Endodermal cell (in vitro differentiated cells): ENCODE results near the gene HLTF. TPM values are rescaled to one million over a fixed set of nuclear protein-coding genes. Genes with fewer than 3 reads are reported as not detected.

Experiments
- DNase-seq: peaks from one replicate; pipeline ENCODE4 v3.0.0-alpha.2; 2017
- H3K27ac ChIP-seq: 2 replicates; pipeline ENCODE4 v1.5.1; 2013; ENCODE audit warnings: mild to moderate bottlenecking, low read depth, low read length, moderate library complexity
- H3K27me3 ChIP-seq: 2 replicates; pipeline ENCODE4 v1.6.1; 2013; ENCODE audit warnings: mild to moderate bottlenecking, low read length, moderate library complexity; ENCODE audit not compliant: insufficient read depth, control insufficient read depth, poor library complexity, severe bottlenecking
- H3K36me3 ChIP-seq: 2 replicates; pipeline ENCODE4 v1.7.0; 2013; ENCODE audit warnings: mild to moderate bottlenecking, low read length, moderate library complexity; ENCODE audit not compliant: control insufficient read depth, insufficient read depth
- H3K4me1 ChIP-seq: one replicate; pipeline ENCODE4 v1.7.0; 2013; ENCODE audit warnings: low read length; ENCODE audit not compliant: control insufficient read depth, insufficient read depth
- H3K4me3 ChIP-seq: 2 replicates; pipeline ENCODE4 v1.5.1; 2013; ENCODE audit warnings: mild to moderate bottlenecking, low read length, moderate library complexity
- H3K9ac ChIP-seq: 2 replicates; pipeline ENCODE4 v1.6.1; 2013; ENCODE audit warnings: mild to moderate bottlenecking, low read length, moderate library complexity; ENCODE audit not compliant: poor library complexity, severe bottlenecking; ENCODE audit errors: extremely low read depth
- H3K9me3 ChIP-seq: 2 replicates; pipeline ENCODE4 v1.6.1; 2013; ENCODE audit warnings: mild to moderate bottlenecking, low read length, moderate library complexity; ENCODE audit not compliant: control insufficient read depth
- H3K27ac Mint-ChIP-seq: 2 replicates; pipeline ENCODE4 v1.8.0; 2020; ENCODE audit warnings: mixed read lengths
- H3K27me3 Mint-ChIP-seq: 2 replicates; pipeline ENCODE4 v1.8.0; 2021; ENCODE audit warnings: mild to moderate bottlenecking, mixed read lengths; ENCODE audit not compliant: insufficient read depth
- H3K36me3 Mint-ChIP-seq: 2 replicates; pipeline ENCODE4 v1.8.0; 2020; ENCODE audit warnings: low read depth, mixed read lengths
- H3K4me1 Mint-ChIP-seq: 2 replicates; pipeline ENCODE4 v1.8.0; 2020; ENCODE audit warnings: mixed read lengths
- H3K4me3 Mint-ChIP-seq: 2 replicates; pipeline ENCODE4 v1.8.0; 2020; ENCODE audit warnings: mild to moderate bottlenecking, moderate library complexity, mixed read lengths
- H3K9me3 Mint-ChIP-seq: 2 replicates; pipeline ENCODE4 v1.8.0; 2020; ENCODE audit warnings: mild to moderate bottlenecking, mixed read lengths
- CTCF ChIP-seq: fragments of 200-600 bp; sonication (generic); conservative IDR thresholded peaks from 2 replicates; pipeline ENCODE4 v1.5.0; 2021; ENCODE audit warnings: antibody characterized with exemption, mild to moderate bottlenecking
- WGBS, 2 experiments: methylation state at CpG; one replicate each; pipeline versions ENCODE4 v1.1.5 to v1.1.7; 2013; ENCODE audit warnings: missing lambda C conversion rate in 2 of 2, mixed read lengths in 1 of 2; ENCODE audit not compliant: insufficient coverage in 1 of 2, insufficient read length in 1 of 2; 5-methylcytosine and 5-hydroxymethylcytosine counted together
- total RNA-seq, 2 donors: library from RNA; stranded (reverse); fragmentation: NEBNext Ultra II Directional in 1 of 2; extraction: Animal tissue kit (Norgen Biotek cat#: 25700) in 1 of 2; gene quantifications; 2 replicates in 1 of 2; 3 replicates in 1 of 2; pipeline ENCODE4 v1.2.1, GENCODE V29; 2021

Gene HLTF
- total RNA-seq, 2 donors from 2014 or later: 61.2 to 75.7 TPM

- no peak for TF ChIP-seq CTCF
- H3K36me3 Mint-ChIP-seq: peaks cover 49% of the 10 kb centered on the region
- DNase-seq: no peak
- Histone ChIP-seq H3K9ac (no peak overlapping the region), H3K27me3 (no peaks in the 10 kb centered on the region), H3K27ac (no peak overlapping the region), H3K36me3 (peaks cover 43% of the 10 kb centered on the region), H3K4me3 (no peak overlapping the region), H3K4me1 (no peaks in the 10 kb centered on the region), H3K9me3 (no peaks in the 10 kb centered on the region)
- no peaks in the 10 kb centered on the region for H3K9me3 Mint-ChIP-seq
- WGBS, 2 experiments: 93 to 97% methylated on average over 2 to 3 of the region's 3 CpGs
- H3K27me3 Mint-ChIP-seq: no peaks in the 10 kb centered on the region
- H3K4me1 Mint-ChIP-seq: peaks cover 9% of the 10 kb centered on the region
- no peak overlapping the region for H3K4me3 Mint-ChIP-seq
- no peak overlapping the region for H3K27ac Mint-ChIP-seq
Observed at GRCh38 chr3:149080011-149080698, 6.2 kb downstream of the HLTF start.

- H3K27me3 Mint-ChIP-seq: no peaks in the 10 kb centered on the region
- H3K4me3 ChIP-seq: no peak overlapping the region
- no peak overlapping the region for H3K4me3 Mint-ChIP-seq
- H3K36me3 Mint-ChIP-seq: peaks cover 49% of the 10 kb centered on the region
- H3K9me3 ChIP-seq: no peaks in the 10 kb centered on the region
- H3K27ac ChIP-seq: no peak overlapping the region
- WGBS, 2 experiments: 87 to 93% methylated on average over 4 to 5 of the region's 5 CpGs
- H3K36me3 ChIP-seq: peaks cover 43% of the 10 kb centered on the region
- TF ChIP-seq CTCF: no peak
- no peak overlapping the region for H3K9ac ChIP-seq
- no peaks in the 10 kb centered on the region for H3K9me3 Mint-ChIP-seq
- no peak for DNase-seq
- no peaks in the 10 kb centered on the region for H3K27me3 ChIP-seq
- H3K27ac Mint-ChIP-seq: peak overlapping the region; percentile 67
- no peaks in the 10 kb centered on the region for H3K4me1 Mint-ChIP-seq
- no peaks in the 10 kb centered on the region for H3K4me1 ChIP-seq
Observed at GRCh38 chr3:149077628-149078027, 8.7 kb downstream of the HLTF start.

GRCh38 chr3:149067883-149068282 is 18.4 kb downstream of the HLTF start:
- H3K36me3 ChIP-seq: peaks cover 95% of the 10 kb centered on the region
- Mint-ChIP-seq H3K27ac (no peak overlapping the region), H3K27me3 (no peaks in the 10 kb centered on the region), H3K4me1 (no peaks in the 10 kb centered on the region), H3K36me3 (peaks cover 68% of the 10 kb centered on the region), H3K9me3 (no peaks in the 10 kb centered on the region), H3K4me3 (no peak overlapping the region)
- H3K4me1 ChIP-seq: no peaks in the 10 kb centered on the region
- no peak for TF ChIP-seq CTCF
- no peaks in the 10 kb centered on the region for H3K9me3 ChIP-seq
- no peak overlapping the region for H3K27ac ChIP-seq
- no peak for DNase-seq
- no peaks in the 10 kb centered on the region for H3K27me3 ChIP-seq
- H3K9ac ChIP-seq: no peak overlapping the region
- H3K4me3 ChIP-seq: no peak overlapping the region
- 95 to 100% methylated on average over 5 to 8 of the region's 8 CpGs for WGBS, 2 experiments
